Esophagus squamous epithelium (tissue), 4 donors: ENCODE measurements around the gene BASP1.

ENCODE experiments used
- POLR2A ChIP-seq, 4 donors: fragments of 450-650 bp; IDR thresholded peaks; one replicate each; pipeline ENCODE4 v1.6.1; 2017; ENCODE audit warnings: antibody characterized with exemption in 4 of 4, mild to moderate bottlenecking in 4 of 4, moderate library complexity in 3 of 4
- TF ChIP-seq, protein P1 (sequence below), 6 experiments: fragments of 450-650 bp in 4 of 6; fragments of 200-600 bp in 2 of 6; sonication (generic) in 2 of 6; IDR thresholded peaks; one replicate each; pipeline ENCODE4 v1.5.1; 2016 to 2019; ENCODE audit warnings: antibody characterized with exemption in 6 of 6, mild to moderate bottlenecking in 4 of 6, moderate library complexity in 4 of 6

DNA sequence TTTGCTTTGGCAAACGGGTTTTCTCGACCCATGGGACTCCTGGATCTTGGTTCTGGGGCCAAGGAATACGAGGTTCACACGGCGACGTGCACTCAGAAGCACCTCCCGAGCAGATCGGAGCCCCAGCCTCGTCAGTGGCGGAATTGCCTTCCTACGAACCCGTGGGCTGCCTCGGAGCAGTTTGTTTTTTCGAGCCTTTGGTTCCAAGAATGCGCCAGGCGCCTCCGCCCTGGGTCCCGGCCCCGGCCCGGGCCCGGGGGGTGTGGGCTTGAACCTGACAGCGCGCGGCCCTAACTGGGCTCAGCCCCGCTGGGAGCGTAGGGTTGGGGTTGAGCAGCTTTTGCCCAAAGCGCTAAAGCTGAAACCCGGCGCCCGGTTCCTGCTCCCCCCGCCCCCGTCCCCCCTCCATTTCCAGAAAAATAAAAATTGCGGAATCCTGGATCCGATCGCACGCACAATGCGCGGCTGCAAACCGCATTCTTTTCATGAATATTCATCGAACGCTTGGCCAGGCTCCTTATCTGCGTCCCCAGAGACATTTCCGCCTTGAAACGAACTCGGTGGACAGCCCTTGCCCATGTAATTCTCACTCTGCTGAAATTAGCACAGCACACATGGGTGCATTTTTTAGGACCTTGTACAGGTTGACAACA is 1.0 kb downstream of the BASP1 start:
- TF ChIP-seq, protein P1, sequence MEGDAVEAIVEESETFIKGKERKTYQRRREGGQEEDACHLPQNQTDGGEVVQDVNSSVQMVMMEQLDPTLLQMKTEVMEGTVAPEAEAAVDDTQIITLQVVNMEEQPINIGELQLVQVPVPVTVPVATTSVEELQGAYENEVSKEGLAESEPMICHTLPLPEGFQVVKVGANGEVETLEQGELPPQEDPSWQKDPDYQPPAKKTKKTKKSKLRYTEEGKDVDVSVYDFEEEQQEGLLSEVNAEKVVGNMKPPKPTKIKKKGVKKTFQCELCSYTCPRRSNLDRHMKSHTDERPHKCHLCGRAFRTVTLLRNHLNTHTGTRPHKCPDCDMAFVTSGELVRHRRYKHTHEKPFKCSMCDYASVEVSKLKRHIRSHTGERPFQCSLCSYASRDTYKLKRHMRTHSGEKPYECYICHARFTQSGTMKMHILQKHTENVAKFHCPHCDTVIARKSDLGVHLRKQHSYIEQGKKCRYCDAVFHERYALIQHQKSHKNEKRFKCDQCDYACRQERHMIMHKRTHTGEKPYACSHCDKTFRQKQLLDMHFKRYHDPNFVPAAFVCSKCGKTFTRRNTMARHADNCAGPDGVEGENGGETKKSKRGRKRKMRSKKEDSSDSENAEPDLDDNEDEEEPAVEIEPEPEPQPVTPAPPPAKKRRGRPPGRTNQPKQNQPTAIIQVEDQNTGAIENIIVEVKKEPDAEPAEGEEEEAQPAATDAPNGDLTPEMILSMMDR (IDR thresholded peaks at IDR 0.05): no peak
- TF ChIP-seq POLR2A (IDR thresholded peaks at IDR 0.05): no peak
